HepG2 (cell line): Measurements from ENCODE around the gene PLK5. TPM values are rescaled to one million over a fixed set of nuclear protein-coding genes. Genes with fewer than 3 reads are reported as not detected.

Experiments
- ATAC-seq: fragments of 200-7000 bp; cut with Tn5 transposase; 3 replicates; pipeline ENCODE4 v1.9.1; 2020; ENCODE audit warnings: mild to moderate bottlenecking, moderate library complexity
- BruUV-seq: library from RNA; stranded (reverse); fragments of 400-500 nt; replicated peaks from 2 replicates; lab custom pipeline; 2021; lab: Mats Ljungman, UMichigan
- CTCF ChIA-PET: fragments of 300-600 bp; formaldehyde crosslinking; extraction: SDS; loops from one replicate; lab custom pipeline; 2021; ENCODE audit warnings: low total read pairs, inconsistent platforms, low intra/inter-chr PET ratio; lab: Yijun Ruan, JAX
- POLR2A ChIA-PET: fragments of 350-600 bp; sonication (Branson Sonifier 250); formaldehyde crosslinking; loops from one replicate; lab custom pipeline; 2020; ENCODE audit warnings: antibody characterized with exemption, inconsistent platforms; lab: Yijun Ruan, JAX
- DNase-seq: peaks from one replicate; pipeline ENCODE4 v3.0.0-alpha.2; 2015; ENCODE audit warnings: low spot score
- FAIRE-seq: peaks from 3 replicates; lab custom pipeline; 2011; peaks lifted over from hg19 to GRCh38; lab: Jason Lieb, UNC
- H2AFZ ChIP-seq: one replicate; pipeline ENCODE4 v1.6.1; 2011; ENCODE audit warnings: low read length, inconsistent platforms
- H3K27ac ChIP-seq: fragments of 300-600 bp; 3 replicates; pipeline ENCODE4 v1.8.0; 2011; ENCODE audit warnings: mixed run types, mild to moderate bottlenecking, mixed read lengths, low read length, inconsistent platforms; ENCODE audit not compliant: insufficient read depth; ENCODE audit errors: extremely low read length
- H3K27me3 ChIP-seq, 2 experiments: fragments of 200-600 bp in 1 of 2; 2 replicates in 1 of 2; 3 replicates in 1 of 2; pipeline versions ENCODE4 v1.6.0 to v1.8.0; 2011; ENCODE audit warnings: low read length in 2 of 2, mild to moderate bottlenecking in 2 of 2, moderate library complexity in 2 of 2, inconsistent platforms in 1 of 2; ENCODE audit not compliant: insufficient read depth in 2 of 2, control insufficient read depth in 1 of 2
- H3K36me3 ChIP-seq, 2 experiments: fragments of 200-600 bp in 1 of 2; replicated peaks in 1 of 2; 2 replicates in 1 of 2; 3 replicates in 1 of 2; pipeline versions ENCODE4 v1.5.1 to v1.8.0; 2011; ENCODE audit warnings: low read length in 2 of 2, inconsistent platforms in 1 of 2; ENCODE audit not compliant: insufficient read depth in 2 of 2, control insufficient read depth in 1 of 2
- H3K4me1 ChIP-seq: 2 replicates; pipeline ENCODE4 v1.5.1; 2012; ENCODE audit warnings: low read length, inconsistent platforms; ENCODE audit not compliant: insufficient read depth
- H3K4me2 ChIP-seq: 2 replicates; pipeline ENCODE4 v1.6.0; 2011; ENCODE audit warnings: low read depth, low read length, inconsistent platforms
- H3K4me3 ChIP-seq, 3 experiments: fragments of 200-600 bp in 1 of 3; sonication (generic), shearing (Covaris generic) in 1 of 3; replicated peaks in 1 of 3; 2 replicates each; pipeline ENCODE4 v1.5.1; 2011 to 2016; ENCODE audit warnings: low read length in 3 of 3, inconsistent platforms in 2 of 3, low read depth in 2 of 3, mild to moderate bottlenecking in 2 of 3, control low read depth in 1 of 3, mixed read lengths in 1 of 3; ENCODE audit not compliant: insufficient read depth in 1 of 3
- H3K79me2 ChIP-seq: one replicate; pipeline ENCODE4 v1.6.1; 2011; ENCODE audit warnings: low read length, inconsistent platforms; ENCODE audit not compliant: insufficient read depth
- H3K9ac ChIP-seq: 2 replicates; pipeline ENCODE4 v1.6.0; 2011; ENCODE audit warnings: mild to moderate bottlenecking, low read depth, low read length, inconsistent platforms; ENCODE audit not compliant: insufficient read depth
- H3K9me3 ChIP-seq: 2 replicates; pipeline ENCODE4 v1.5.1; 2012; ENCODE audit warnings: mild to moderate bottlenecking, low read length
- H4K20me1 ChIP-seq: 2 replicates; pipeline ENCODE4 v1.6.0; 2011; ENCODE audit warnings: inconsistent platforms, mild to moderate bottlenecking, low read length, moderate library complexity; ENCODE audit not compliant: insufficient read depth
- HNF1B ChIP-seq: sonication (generic); formaldehyde crosslinking; IDR thresholded peaks from 2 replicates; pipeline ENCODE4 v1.5.1; 2020; ENCODE audit warnings: mild to moderate bottlenecking, moderate library complexity, missing genetic modification reagents
- ZKSCAN8 ChIP-seq: IDR thresholded peaks from 2 replicates; pipeline ENCODE4 v1.6.1; 2016; ENCODE audit warnings: borderline replicate concordance, missing genetic modification reagents, missing compliant biosample characterization
- ZNF768 ChIP-seq: sonication (generic); formaldehyde crosslinking; IDR thresholded peaks from 2 replicates; pipeline ENCODE4 v1.4.0; 2020; ENCODE audit warnings: missing genetic modification reagents
- WGBS: methylation state at CpG from one replicate; pipeline ENCODE4 v1.1.6; 2017; ENCODE audit warnings: low lambda C conversion rate; 5-methylcytosine and 5-hydroxymethylcytosine counted together
- in situ Hi-C: cut with HindIII; loops from 2 replicates; pipeline ENCODE4 v1.10.0; 2017; ENCODE audit warnings: low pct_unique_long_range_greater_than_20kb; ENCODE audit not compliant: extremely low pct_ligation_motif_present
- intact Hi-C: fragments of 100-400 bp; cut with micrococcal nuclease; formaldehyde crosslinking; loops from one replicate; pipeline ENCODE4 v1.10.0; 2022; ENCODE audit not compliant: unreplicated experiment
- polyA plus RNA-seq, 8 experiments: library from polyadenylated mRNA; depleted of rRNA in 3 of 8; stranded (reverse) in 7 of 8; unstranded in 1 of 8; fragments of >200 nt; fragmentation: Illumina TruSeq in 4 of 8; extraction: Trizol in 4 of 8; gene quantifications; 2 replicates each; pipeline versions ENCODE4 v1.2.1 to v1.2.3, GENCODE V29; 2011 to 2016; ENCODE audit warnings: low read depth in 4 of 8, missing spikeins in 1 of 8, mixed read lengths in 1 of 8; ENCODE audit not compliant: insufficient read depth in 1 of 8
- total RNA-seq, 5 experiments: library from RNA; depleted of rRNA; stranded (reverse); fragments of >200 nt; fragmentation: Illumina TruSeq; extraction: Trizol; gene quantifications; 2 replicates each; pipeline ENCODE4 v1.2.3, GENCODE V29; 2016; ENCODE audit warnings: low read depth in 1 of 5

The PLK5 gene
- total and polyA plus RNA-seq, 2 of the 13 experiments (the other 11 are each of a cell fraction or from before 2014, with no cell fraction given) = not detected

DNA sequence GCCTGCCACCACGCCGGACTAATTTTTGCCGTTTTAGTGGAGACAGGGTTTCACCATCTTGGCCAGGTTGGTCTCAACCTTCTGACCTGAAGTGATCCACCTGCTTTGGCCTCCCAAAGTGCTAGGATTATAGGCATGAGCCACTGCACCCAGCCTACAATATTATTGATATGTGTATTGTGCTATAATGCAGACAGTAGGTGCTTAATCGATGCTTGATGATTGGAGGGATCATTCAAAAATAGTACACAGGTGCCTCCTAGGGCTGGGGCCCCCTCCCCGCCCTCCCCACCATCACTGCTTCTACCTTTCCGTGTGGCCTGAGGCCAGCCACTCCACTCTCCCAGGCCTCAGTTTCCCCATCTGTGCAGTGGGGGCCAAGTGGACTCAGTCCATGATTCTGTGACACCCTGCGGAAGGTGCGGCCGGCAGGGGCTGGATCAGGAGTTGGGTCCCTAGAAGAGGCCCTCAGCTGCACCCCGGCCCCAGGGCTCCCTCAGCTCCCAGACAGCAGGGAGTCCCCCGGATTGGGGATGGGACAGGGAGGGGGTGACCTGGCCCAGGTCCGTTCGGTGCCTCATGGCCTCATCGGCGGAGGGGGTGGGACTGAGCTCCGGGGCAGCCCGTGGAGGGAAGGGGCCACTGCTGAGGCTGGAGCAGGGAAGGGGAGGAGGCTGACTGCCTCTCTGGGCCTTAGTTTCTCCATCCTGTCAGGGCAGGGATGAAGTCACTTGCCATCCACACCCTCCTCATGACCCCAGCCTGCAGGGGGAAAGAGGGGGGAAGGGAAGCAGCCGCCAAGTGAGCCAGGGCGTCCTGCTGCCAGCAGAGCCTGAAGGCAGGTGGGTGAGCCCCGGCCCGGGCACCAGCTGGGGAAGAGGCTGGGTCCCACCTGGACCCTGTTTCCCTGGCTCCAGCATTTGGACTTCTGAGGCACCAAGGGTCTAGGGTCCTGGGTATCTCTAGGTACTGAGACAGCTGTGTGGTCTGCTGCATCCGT is 12.3 kb upstream of the PLK5 start:
- FAIRE-seq (no peak), DNase-seq (no peak), ATAC-seq (no peak)
- Histone ChIP-seq H3K36me3 (no peaks in the 10 kb centered on the region), H3K27ac (no peak overlapping the region), H3K9ac (no peak overlapping the region), H3K4me3 (no peak overlapping the region), H3K27me3 (peaks cover 0 to 9% of the 10 kb centered on the region in 2 experiments; a peak in 2 of 5 replicates), H4K20me1 (no peaks in the 10 kb centered on the region), H2AFZ (no peak overlapping the region), H3K4me1 (peaks cover 34% of the 10 kb centered on the region), H3K9me3 (no peaks in the 10 kb centered on the region), H3K79me2 (no peaks in the 10 kb centered on the region), H3K4me2 (peak overlapping the region; percentile 75; the same call in 1 of the 2 replicates)
- intact Hi-C loops = no loop called here
- ChIA-PET POLR2A (no interaction called here), CTCF (no interaction called here)
- TF ChIP-seq ZNF768 (CRISPR knock-in tag) = peak; percentile 66; the same call in 1 of the 2 replicates
- TF ChIP-seq HNF1B (CRISPR knock-in tag) = no peak
- peak; percentile 83 for TF ChIP-seq ZKSCAN8
- 88% methylated on average over 10 of the region's 22 CpGs for WGBS
- in situ Hi-C loops = loop anchor here (5.0 kb wide), 1 partner anchor 54 kb away; no protein-coding TSS in a partner anchor
- no TSS peak for BruUV-seq
